ENCODE data around the gene KRAS. TPM values are rescaled to one million over a fixed set of nuclear protein-coding genes. Genes with fewer than 3 reads are reported as not detected.
"Not testable (repeated sequence)": the region's sequence is repeated elsewhere in the genome, so short reads cannot be mapped to it uniquely, and the experiment has no call there.

Gene KRAS
- total RNA-seq, 1 experiment from 2014 or later = 47.5 TPM

DNA sequence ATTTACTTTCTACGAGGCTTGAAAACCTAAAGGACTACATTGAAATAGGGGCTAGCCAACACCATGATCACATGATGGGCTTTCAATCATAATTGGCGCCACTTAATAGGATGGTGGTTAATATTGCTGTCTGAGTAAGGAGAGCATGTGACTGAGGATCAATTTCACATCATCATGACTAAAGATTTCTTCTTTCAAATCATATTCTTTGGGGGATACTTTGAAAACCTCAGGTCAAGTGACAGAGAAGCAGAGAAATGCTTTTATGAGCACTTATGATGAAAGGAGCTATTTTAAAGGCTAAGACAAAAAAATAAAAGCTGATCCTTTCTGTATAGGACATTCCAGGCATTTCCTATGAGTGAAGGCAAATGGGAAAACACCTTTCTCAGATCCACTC lies 42.9 kb upstream of the KRAS start:
- no peak for DNase-seq
- Histone ChIP-seq H3T11ph (ENCODE audit: low read length) (no peak overlapping the region), H3K9ac (ENCODE audit: extremely low read depth, insufficient read length, low read length) (no peak overlapping the region), H3K79me2 (ENCODE audit: insufficient read depth, low read length) (no peaks in the 10 kb centered on the region), H4K91ac (ENCODE audit: insufficient read length, low read depth, low read length) (no peak overlapping the region), H3K4me1 (ENCODE audit: insufficient read depth, low read length) (no peaks in the 10 kb centered on the region), H4K20me1 (ENCODE audit: control insufficient read depth, insufficient read depth, insufficient read length) (no peaks in the 10 kb centered on the region), H3K4me2 (ENCODE audit: insufficient read depth, insufficient read length, low read length) (no peak overlapping the region), H3K79me1 (ENCODE audit: insufficient read depth, low read depth, low read length, poor library complexity, severe bottlenecking) (no peaks in the 10 kb centered on the region), H3K9me3 (ENCODE audit: control insufficient read depth, low read depth, low read length) (no peaks in the 10 kb centered on the region), H3K23me2 (ENCODE audit: insufficient read length, low read depth, low read length, poor library complexity, severe bottlenecking) (no peaks in the 10 kb centered on the region), H4K5ac (ENCODE audit: insufficient read length, low read depth, low read length) (no peak overlapping the region), H2BK5ac (ENCODE audit: insufficient read length, low read length) (no peak overlapping the region), H3K56ac (ENCODE audit: insufficient read length, low read depth, low read length) (no peak overlapping the region), H4K8ac (replicated peaks; ENCODE audit: insufficient read length, low read depth, low read length) (no peak overlapping the region), H3K27me3 (ENCODE audit: insufficient read depth, low read length) (no peaks in the 10 kb centered on the region), H3K18ac (ENCODE audit: insufficient read length, low read depth, low read length) (no peak overlapping the region), H3K23ac (ENCODE audit: insufficient read length, low read depth, low read length) (no peak overlapping the region), H2BK15ac (ENCODE audit: low read depth, low read length) (no peak overlapping the region), H3K27ac (ENCODE audit: insufficient read length, low read depth, low read length) (no peak overlapping the region), H3K4ac (ENCODE audit: low read depth, low read length) (no peak overlapping the region), H2BK12ac (ENCODE audit: insufficient read length, low read depth, low read length) (no peak overlapping the region), H2BK120ac (ENCODE audit: low read depth, low read length, poor library complexity, severe bottlenecking) (no peak overlapping the region), H2AK5ac (ENCODE audit: insufficient read length, low read length) (no peak overlapping the region), H2BK20ac (ENCODE audit: low read depth, low read length, poor library complexity, severe bottlenecking) (no peak overlapping the region), H2AFZ (ENCODE audit: low read length) (no peak overlapping the region), H3K14ac (ENCODE audit: insufficient read depth, low read length) (no peak overlapping the region)
- TF ChIP-seq, protein P1, sequence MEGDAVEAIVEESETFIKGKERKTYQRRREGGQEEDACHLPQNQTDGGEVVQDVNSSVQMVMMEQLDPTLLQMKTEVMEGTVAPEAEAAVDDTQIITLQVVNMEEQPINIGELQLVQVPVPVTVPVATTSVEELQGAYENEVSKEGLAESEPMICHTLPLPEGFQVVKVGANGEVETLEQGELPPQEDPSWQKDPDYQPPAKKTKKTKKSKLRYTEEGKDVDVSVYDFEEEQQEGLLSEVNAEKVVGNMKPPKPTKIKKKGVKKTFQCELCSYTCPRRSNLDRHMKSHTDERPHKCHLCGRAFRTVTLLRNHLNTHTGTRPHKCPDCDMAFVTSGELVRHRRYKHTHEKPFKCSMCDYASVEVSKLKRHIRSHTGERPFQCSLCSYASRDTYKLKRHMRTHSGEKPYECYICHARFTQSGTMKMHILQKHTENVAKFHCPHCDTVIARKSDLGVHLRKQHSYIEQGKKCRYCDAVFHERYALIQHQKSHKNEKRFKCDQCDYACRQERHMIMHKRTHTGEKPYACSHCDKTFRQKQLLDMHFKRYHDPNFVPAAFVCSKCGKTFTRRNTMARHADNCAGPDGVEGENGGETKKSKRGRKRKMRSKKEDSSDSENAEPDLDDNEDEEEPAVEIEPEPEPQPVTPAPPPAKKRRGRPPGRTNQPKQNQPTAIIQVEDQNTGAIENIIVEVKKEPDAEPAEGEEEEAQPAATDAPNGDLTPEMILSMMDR (conservative IDR thresholded peaks at IDR 0.05) = no peak
- Mint-ChIP-seq H3K4me1 (peaks cover 4 to 5% of the 10 kb centered on the region in 2 experiments; a peak in 3 of 4 replicates), H3K27me3 (ENCODE audit: low read depth) (no peaks in the 10 kb centered on the region), H3K9me3 (peaks cover 6 to 10% of the 10 kb centered on the region in 2 experiments; a peak in 3 of 5 replicates), H3K27ac (no peak overlapping the region), H3K4me3 (no peak overlapping the region), H3K36me3 (ENCODE audit: insufficient read depth in 1 of 3, low read depth in 3 of 3) (peaks cover 0 to 6% (median 0%) of the 10 kb centered on the region in 3 experiments; a peak in 2 of 7 replicates)
- no CpG with 5 or more reads among the region's 2 CpGs for WGBS (ENCODE audit: extremely low coverage, insufficient read length, low lambda C conversion rate)

DNA sequence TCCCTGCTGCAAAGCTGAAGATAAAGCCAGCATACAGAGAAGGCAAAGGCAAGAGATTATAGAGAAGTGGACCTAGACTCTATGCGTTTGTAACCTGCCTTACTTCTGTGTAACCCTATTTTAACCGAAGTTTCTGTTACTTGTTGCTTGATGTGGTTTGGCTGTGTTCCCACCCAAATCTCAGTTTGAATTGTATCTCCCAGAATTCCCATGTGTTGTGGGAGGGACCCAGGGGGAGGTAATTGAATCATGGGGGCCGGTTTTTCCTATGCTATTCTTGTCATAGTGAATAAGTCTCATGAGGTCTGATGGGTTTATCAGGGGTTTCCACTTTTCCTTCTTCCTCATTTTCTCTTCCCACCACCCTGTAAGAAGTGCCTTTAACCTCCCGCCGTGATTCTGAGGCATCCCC lies 42.1 kb upstream of the KRAS start:
- H3K23ac ChIP-seq (ENCODE audit: insufficient read length, low read depth, low read length) = not testable (repeated sequence)
- peaks cover 6 to 10% of the 10 kb centered on the region in 2 experiments; a peak in 3 of 5 replicates for H3K9me3 Mint-ChIP-seq
- WGBS (ENCODE audit: extremely low coverage, insufficient read length, low lambda C conversion rate) = no CpG with 5 or more reads among the region's 5 CpGs

More for the DNA sequence above, 42.1 kb upstream of the KRAS start:
- H3K27me3 Mint-ChIP-seq (ENCODE audit: low read depth); H3K9me3 ChIP-seq (ENCODE audit: control insufficient read depth, low read depth, low read length); H3K4me2 ChIP-seq (ENCODE audit: insufficient read depth, insufficient read length, low read length); H2AK5ac ChIP-seq (ENCODE audit: insufficient read length, low read length); H3K56ac ChIP-seq (ENCODE audit: insufficient read length, low read depth, low read length); H4K5ac ChIP-seq (ENCODE audit: insufficient read length, low read depth, low read length); H3K14ac ChIP-seq (ENCODE audit: insufficient read depth, low read length); H2BK5ac ChIP-seq (ENCODE audit: insufficient read length, low read length); H3K79me2 ChIP-seq (ENCODE audit: insufficient read depth, low read length); H3K27ac ChIP-seq (ENCODE audit: insufficient read length, low read depth, low read length); H3K4me1 ChIP-seq (ENCODE audit: insufficient read depth, low read length); H3K4me1 Mint-ChIP-seq; H3K18ac ChIP-seq (ENCODE audit: insufficient read length, low read depth, low read length); H3K9ac ChIP-seq (ENCODE audit: extremely low read depth, insufficient read length, low read length); H3T11ph ChIP-seq (ENCODE audit: low read length); H3K27me3 ChIP-seq (ENCODE audit: insufficient read depth, low read length); H2AFZ ChIP-seq (ENCODE audit: low read length); H3K4me3 Mint-ChIP-seq; H2BK15ac ChIP-seq (ENCODE audit: low read depth, low read length); H2BK20ac ChIP-seq (ENCODE audit: low read depth, low read length, poor library complexity, severe bottlenecking); H3K36me3 Mint-ChIP-seq (ENCODE audit: insufficient read depth in 1 of 3, low read depth in 3 of 3); H4K8ac ChIP-seq (replicated peaks; ENCODE audit: insufficient read length, low read depth, low read length); H4K20me1 ChIP-seq (ENCODE audit: control insufficient read depth, insufficient read depth, insufficient read length); H3K79me1 ChIP-seq (ENCODE audit: insufficient read depth, low read depth, low read length, poor library complexity, severe bottlenecking); H2BK120ac ChIP-seq (ENCODE audit: low read depth, low read length, poor library complexity, severe bottlenecking); H4K91ac ChIP-seq (ENCODE audit: insufficient read length, low read depth, low read length); H2BK12ac ChIP-seq (ENCODE audit: insufficient read length, low read depth, low read length); DNase-seq; H3K27ac Mint-ChIP-seq; H3K23me2 ChIP-seq (ENCODE audit: insufficient read length, low read depth, low read length, poor library complexity, severe bottlenecking); H3K4ac ChIP-seq (ENCODE audit: low read depth, low read length): not testable (repeated sequence)
